ENCODE measurements around the gene BARX1. TPM values are rescaled to one million over a fixed set of nuclear protein-coding genes. Genes with fewer than 3 reads are reported as not detected.

The BARX1 gene
- total RNA-seq, 1 donor from 2014 or later, result 6.9 TPM

DNA sequence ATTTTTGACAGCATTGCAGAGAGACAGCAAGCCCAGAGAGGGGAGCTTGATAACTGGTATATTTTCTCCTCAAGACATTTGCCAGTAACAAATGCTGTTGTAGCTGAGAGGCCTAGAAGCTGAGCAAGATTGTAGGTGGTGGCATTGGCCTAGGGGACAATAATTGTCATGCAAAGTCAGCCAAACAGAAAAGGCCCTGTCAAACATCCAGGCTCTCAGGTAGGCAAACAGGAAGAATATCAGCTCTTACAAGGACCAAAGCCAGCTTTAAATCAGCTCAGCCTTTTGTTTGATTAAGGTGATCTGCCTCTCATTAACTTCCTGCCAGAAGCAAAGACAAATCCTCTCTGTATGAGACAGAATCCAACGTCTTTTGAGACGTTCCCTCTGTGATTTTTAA is 29.7 kb upstream of the BARX1 start:
- H3K4me1 Mint-ChIP-seq (ENCODE audit: low read depth, unreplicated experiment), result no peaks in the 10 kb centered on the region
- H3K9me3 Mint-ChIP-seq (ENCODE audit: unreplicated experiment), result peaks cover 4% of the 10 kb centered on the region
- no peak overlapping the region for H3K4me3 Mint-ChIP-seq (ENCODE audit: unreplicated experiment)
- peaks cover 24% of the 10 kb centered on the region for H3K36me3 Mint-ChIP-seq (ENCODE audit: unreplicated experiment)
- H3K27me3 Mint-ChIP-seq (ENCODE audit: unreplicated experiment), result no peaks in the 10 kb centered on the region
- TF ChIP-seq, protein P1, sequence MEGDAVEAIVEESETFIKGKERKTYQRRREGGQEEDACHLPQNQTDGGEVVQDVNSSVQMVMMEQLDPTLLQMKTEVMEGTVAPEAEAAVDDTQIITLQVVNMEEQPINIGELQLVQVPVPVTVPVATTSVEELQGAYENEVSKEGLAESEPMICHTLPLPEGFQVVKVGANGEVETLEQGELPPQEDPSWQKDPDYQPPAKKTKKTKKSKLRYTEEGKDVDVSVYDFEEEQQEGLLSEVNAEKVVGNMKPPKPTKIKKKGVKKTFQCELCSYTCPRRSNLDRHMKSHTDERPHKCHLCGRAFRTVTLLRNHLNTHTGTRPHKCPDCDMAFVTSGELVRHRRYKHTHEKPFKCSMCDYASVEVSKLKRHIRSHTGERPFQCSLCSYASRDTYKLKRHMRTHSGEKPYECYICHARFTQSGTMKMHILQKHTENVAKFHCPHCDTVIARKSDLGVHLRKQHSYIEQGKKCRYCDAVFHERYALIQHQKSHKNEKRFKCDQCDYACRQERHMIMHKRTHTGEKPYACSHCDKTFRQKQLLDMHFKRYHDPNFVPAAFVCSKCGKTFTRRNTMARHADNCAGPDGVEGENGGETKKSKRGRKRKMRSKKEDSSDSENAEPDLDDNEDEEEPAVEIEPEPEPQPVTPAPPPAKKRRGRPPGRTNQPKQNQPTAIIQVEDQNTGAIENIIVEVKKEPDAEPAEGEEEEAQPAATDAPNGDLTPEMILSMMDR (IDR thresholded peaks at IDR 0.05; ENCODE audit: partially characterized antibody, unreplicated experiment), result no peak
- H3K27ac Mint-ChIP-seq (ENCODE audit: unreplicated experiment), result no peak overlapping the region
- no peak for DNase-seq

DNA sequence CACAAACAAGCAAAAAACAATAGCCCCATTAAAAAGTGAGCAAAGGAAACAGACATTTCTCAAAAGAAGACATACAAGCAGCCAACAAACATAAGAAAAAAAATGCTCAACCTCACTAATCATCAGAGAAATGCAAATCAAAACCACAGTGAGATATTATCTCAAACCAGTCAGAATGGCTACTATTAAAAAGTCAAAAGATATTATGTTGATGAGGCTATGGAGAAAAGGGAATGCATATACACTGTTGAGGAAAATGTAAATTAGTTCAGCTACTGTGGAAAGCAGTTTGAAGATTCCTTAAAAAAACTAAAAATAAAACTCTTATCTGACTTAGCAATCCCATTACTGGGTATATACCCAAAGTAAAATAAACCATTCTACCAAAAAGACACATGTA is 28.7 kb upstream of the BARX1 start:
- DNase-seq, result no peak
- H3K4me3 Mint-ChIP-seq (ENCODE audit: unreplicated experiment), result no peak overlapping the region
- no peaks in the 10 kb centered on the region for H3K4me1 Mint-ChIP-seq (ENCODE audit: low read depth, unreplicated experiment)
- H3K27ac Mint-ChIP-seq (ENCODE audit: unreplicated experiment), result no peak overlapping the region
- H3K9me3 Mint-ChIP-seq (ENCODE audit: unreplicated experiment), result peaks cover 5% of the 10 kb centered on the region
- H3K27me3 Mint-ChIP-seq (ENCODE audit: unreplicated experiment), result no peaks in the 10 kb centered on the region
- peaks cover 19% of the 10 kb centered on the region for H3K36me3 Mint-ChIP-seq (ENCODE audit: unreplicated experiment)
- TF ChIP-seq, protein P1 (IDR thresholded peaks at IDR 0.05; ENCODE audit: partially characterized antibody, unreplicated experiment), result no peak

DNA sequence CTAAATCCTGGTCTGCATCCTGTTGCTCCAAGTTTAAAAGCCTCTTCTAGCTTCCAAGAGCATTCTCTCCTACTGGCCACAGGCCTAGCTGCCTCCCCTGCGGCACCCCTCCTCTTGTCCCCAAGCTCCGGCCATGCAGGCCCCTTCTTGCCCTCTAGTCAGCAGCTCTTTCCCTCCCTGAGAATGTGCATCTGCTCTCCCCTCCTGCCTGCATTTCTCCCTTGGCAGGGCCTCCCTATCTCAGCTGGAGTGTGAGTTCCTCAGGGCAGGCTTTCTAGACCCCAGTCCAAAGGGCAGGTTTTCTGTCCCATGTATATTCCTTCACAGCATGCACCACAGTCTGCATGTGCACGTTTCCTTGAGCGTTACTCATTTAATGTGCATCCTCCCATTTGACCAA is 24.6 kb upstream of the BARX1 start:
- no peak for DNase-seq
- Mint-ChIP-seq H3K4me1 (ENCODE audit: low read depth, unreplicated experiment) (no peaks in the 10 kb centered on the region), H3K4me3 (ENCODE audit: unreplicated experiment) (no peak overlapping the region), H3K36me3 (ENCODE audit: unreplicated experiment) (no peaks in the 10 kb centered on the region), H3K9me3 (ENCODE audit: unreplicated experiment) (peaks cover 1% of the 10 kb centered on the region), H3K27ac (ENCODE audit: unreplicated experiment) (no peak overlapping the region), H3K27me3 (ENCODE audit: unreplicated experiment) (no peaks in the 10 kb centered on the region)
- TF ChIP-seq, protein P1 (IDR thresholded peaks at IDR 0.05; ENCODE audit: partially characterized antibody, unreplicated experiment), result no peak

DNA sequence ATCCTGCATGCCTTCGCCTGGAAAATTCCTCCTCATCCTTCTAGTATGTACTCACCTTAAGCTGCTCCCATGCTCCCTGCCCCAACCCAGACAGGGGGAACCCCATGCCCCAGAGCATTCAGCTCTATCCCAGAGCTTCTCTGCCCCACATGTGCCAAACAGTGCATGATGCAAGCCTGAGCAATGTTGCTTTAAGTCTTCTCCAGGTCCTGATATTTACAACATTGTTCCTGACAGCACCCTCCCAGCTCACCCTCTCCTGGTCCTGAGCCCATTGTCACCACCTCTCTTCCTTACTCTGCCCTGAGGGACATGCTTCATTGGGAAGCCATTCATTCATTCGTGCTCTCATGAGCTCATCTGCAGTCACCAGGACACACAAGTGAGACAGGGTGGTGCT is 23.4 kb upstream of the BARX1 start:
- Mint-ChIP-seq H3K9me3 (ENCODE audit: unreplicated experiment) (peaks cover 1% of the 10 kb centered on the region), H3K27me3 (ENCODE audit: unreplicated experiment) (no peaks in the 10 kb centered on the region), H3K27ac (ENCODE audit: unreplicated experiment) (no peak overlapping the region), H3K4me1 (ENCODE audit: low read depth, unreplicated experiment) (no peaks in the 10 kb centered on the region), H3K36me3 (ENCODE audit: unreplicated experiment) (no peaks in the 10 kb centered on the region), H3K4me3 (ENCODE audit: unreplicated experiment) (no peak overlapping the region)
- DNase-seq, result no peak
- TF ChIP-seq, protein P1 (IDR thresholded peaks at IDR 0.05; ENCODE audit: partially characterized antibody, unreplicated experiment), result no peak

DNA sequence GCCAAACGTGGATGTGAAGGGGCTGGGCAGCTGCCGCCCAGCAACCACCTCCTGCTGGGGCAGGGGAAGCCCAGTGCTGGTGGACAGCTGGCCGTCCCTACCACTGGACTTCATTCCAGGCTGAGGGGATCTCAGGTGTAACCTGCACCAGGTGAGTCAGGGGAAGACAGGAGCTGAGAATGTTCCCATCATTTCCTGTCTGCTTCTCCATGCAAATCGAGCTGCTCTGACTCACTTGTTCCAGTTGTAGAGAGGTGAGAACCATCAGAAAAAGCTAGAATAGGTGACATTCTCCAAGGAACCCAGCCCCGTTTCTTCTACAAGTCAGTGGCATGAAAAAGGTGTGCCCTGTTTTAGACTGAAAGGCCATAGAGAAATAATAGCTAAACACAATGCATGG is 21.8 kb upstream of the BARX1 start:
- H3K36me3 Mint-ChIP-seq (ENCODE audit: unreplicated experiment), result peaks cover 8% of the 10 kb centered on the region
- TF ChIP-seq, protein P1 (IDR thresholded peaks at IDR 0.05; ENCODE audit: partially characterized antibody, unreplicated experiment), result no peak
- H3K27me3 Mint-ChIP-seq (ENCODE audit: unreplicated experiment), result no peaks in the 10 kb centered on the region
- H3K9me3 Mint-ChIP-seq (ENCODE audit: unreplicated experiment), result peaks cover 6% of the 10 kb centered on the region
- no peaks in the 10 kb centered on the region for H3K4me1 Mint-ChIP-seq (ENCODE audit: low read depth, unreplicated experiment)
- DNase-seq, result no peak
- H3K4me3 Mint-ChIP-seq (ENCODE audit: unreplicated experiment), result no peak overlapping the region
- no peak overlapping the region for H3K27ac Mint-ChIP-seq (ENCODE audit: unreplicated experiment)

Measured in glutamatergic neuron (in vitro differentiated cells).